Keratinocyte (primary cell): ENCODE data around the gene TBC1D7. TPM values are rescaled to one million over a fixed set of nuclear protein-coding genes. Genes with fewer than 3 reads are reported as not detected.
A peak's percentile ranks its signal among the peaks of the same experiment; 100 is the strongest.

ENCODE experiments used
- DNase-seq: peaks from one replicate; pipeline ENCODE4 v3.0.0-alpha.2; 2011; ENCODE audit warnings: low read depth, missing footprints, low spot score
- FAIRE-seq: peaks from 2 replicates; lab custom pipeline; 2011; peaks lifted over from hg19 to GRCh38; lab: Jason Lieb, UNC
- H2AFZ ChIP-seq: 2 replicates; pipeline ENCODE4 v1.6.0; 2012; ENCODE audit warnings: low read length, control low read depth, inconsistent platforms; ENCODE audit not compliant: control insufficient read depth
- H3K27ac ChIP-seq: 2 replicates; pipeline ENCODE4 v1.5.1; 2011; ENCODE audit warnings: low read length; ENCODE audit not compliant: control insufficient read depth, insufficient read depth
- H3K27me3 ChIP-seq: 3 replicates; pipeline ENCODE4 v1.6.0; 2011; ENCODE audit warnings: low read length; ENCODE audit not compliant: control insufficient read depth, insufficient read depth; ENCODE audit errors: extremely low read depth
- H3K36me3 ChIP-seq, 2 experiments: 2 replicates in 1 of 2; 3 replicates in 1 of 2; pipeline ENCODE4 v1.5.1; 2011; ENCODE audit warnings: low read length in 2 of 2, mild to moderate bottlenecking in 1 of 2; ENCODE audit not compliant: control insufficient read depth in 2 of 2, insufficient read depth in 2 of 2; ENCODE audit errors: extremely low read depth in 1 of 2
- H3K4me1 ChIP-seq: 3 replicates; pipeline ENCODE4 v1.5.1; 2011; ENCODE audit warnings: low read length; ENCODE audit not compliant: control insufficient read depth, insufficient read depth; ENCODE audit errors: extremely low read depth
- H3K4me2 ChIP-seq: 3 replicates; pipeline ENCODE4 v1.6.0; 2011; ENCODE audit warnings: low read depth, low read length; ENCODE audit not compliant: control insufficient read depth, insufficient read depth; ENCODE audit errors: extremely low read depth
- H3K4me3 ChIP-seq, 3 experiments: fragments of 200-600 bp in 1 of 3; sonication (generic) in 1 of 3; 2 replicates in 2 of 3; 3 replicates in 1 of 3; pipeline ENCODE4 v1.5.1; 2011 to 2016; ENCODE audit warnings: low read length in 3 of 3, mild to moderate bottlenecking in 3 of 3, control low read depth in 2 of 3, inconsistent platforms in 1 of 3, low read depth in 1 of 3, mixed read lengths in 1 of 3, mixed run types in 1 of 3, moderate library complexity in 1 of 3; ENCODE audit not compliant: control insufficient read depth in 2 of 3, insufficient read depth in 2 of 3; ENCODE audit errors: extremely low read depth in 1 of 3
- H3K79me2 ChIP-seq: 2 replicates; pipeline ENCODE4 v1.6.0; 2012; ENCODE audit warnings: low read length; ENCODE audit not compliant: control insufficient read depth, insufficient read depth
- H3K9ac ChIP-seq: 3 replicates; pipeline ENCODE4 v1.6.0; 2011; ENCODE audit warnings: low read length; ENCODE audit not compliant: control insufficient read depth, insufficient read depth; ENCODE audit errors: extremely low read depth
- H3K9me1 ChIP-seq: 3 replicates; pipeline ENCODE4 v1.6.0; 2011; ENCODE audit warnings: low read length; ENCODE audit not compliant: control insufficient read depth, insufficient read depth; ENCODE audit errors: extremely low read depth
- H3K9me3 ChIP-seq: 2 replicates; pipeline ENCODE4 v1.5.1; 2012; ENCODE audit warnings: low read depth, low read length; ENCODE audit not compliant: control insufficient read depth
- H4K20me1 ChIP-seq: 3 replicates; pipeline ENCODE4 v1.6.0; 2011; ENCODE audit warnings: low read length; ENCODE audit not compliant: control insufficient read depth, insufficient read depth; ENCODE audit errors: extremely low read depth
- EZH2 ChIP-seq: IDR thresholded peaks from one replicate; pipeline ENCODE4 v1.6.1; 2012; ENCODE audit warnings: inconsistent platforms, mild to moderate bottlenecking, low read length, moderate library complexity
- dilution Hi-C: fragments of 300-500 bp; cut with MboI; formaldehyde crosslinking; loops from one replicate; pipeline ENCODE4 v1.7.0; 2020; ENCODE audit warnings: low sequenced_read_pairs; ENCODE audit not compliant: extremely low pct_ligation_motif_present
- polyA plus RNA-seq, 5 experiments: library from polyadenylated mRNA; depleted of rRNA in 3 of 5; stranded (reverse) in 3 of 5; stranded (forward) in 1 of 5; unstranded in 1 of 5; fragments of >200 nt; gene quantifications; 1 replicate in 1 of 5; 2 replicates in 3 of 5; 3 replicates in 1 of 5; pipeline versions ENCODE4 v1.2.1 to v1.2.3, GENCODE V29; 2011 to 2012; ENCODE audit warnings: missing spikeins in 2 of 5, low read depth in 1 of 5, low replicate concordance in 1 of 5
- TF ChIP-seq, protein P1 (sequence below), 3 experiments: IDR thresholded peaks in 1 of 3; conservative IDR thresholded peaks in 1 of 3; optimal IDR thresholded peaks in 1 of 3; 2 replicates in 2 of 3; 3 replicates in 1 of 3; pipeline versions ENCODE3 to v1.5.1; 2011; ENCODE audit warnings: low read length in 3 of 3, mild to moderate bottlenecking in 3 of 3, moderate library complexity in 2 of 3, control low read depth in 1 of 3, inconsistent platforms in 1 of 3; ENCODE audit not compliant: insufficient read depth in 2 of 3; ENCODE audit errors: extremely low read depth in 1 of 3

Gene TBC1D7
- polyA plus RNA-seq, 1 donor (not counting 4 experiments of a cell fraction or from before 2014, with no cell fraction given) = 30.4 TPM

DNA sequence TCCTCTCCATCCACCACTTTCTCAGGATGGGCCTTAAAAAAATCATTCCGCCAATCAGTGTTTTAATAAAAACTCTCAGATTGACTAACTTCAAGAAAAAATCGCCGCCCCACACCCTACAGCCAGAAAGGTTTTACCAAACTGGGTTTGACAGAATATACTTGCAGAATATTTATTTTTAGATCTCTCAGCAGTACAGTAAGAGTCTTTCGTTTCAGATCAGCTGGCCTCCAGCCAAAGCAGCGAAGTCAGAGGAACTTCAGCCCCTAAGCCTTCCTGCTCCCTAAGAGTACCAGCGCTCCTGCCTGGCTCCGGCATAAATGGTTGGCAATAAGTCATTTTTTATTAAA lies 24.7 kb downstream of the TBC1D7 start:
- H3K27ac ChIP-seq = peak overlapping the region; percentile 71
- peaks cover 11 to 18% of the 10 kb centered on the region in 2 experiments for H3K36me3 ChIP-seq
- no peak for FAIRE-seq
- no peak for DNase-seq
- dilution Hi-C loops = no loop called here
- no peak overlapping the region for H3K9ac ChIP-seq
- no peak for TF ChIP-seq EZH2
- TF ChIP-seq, protein P1, sequence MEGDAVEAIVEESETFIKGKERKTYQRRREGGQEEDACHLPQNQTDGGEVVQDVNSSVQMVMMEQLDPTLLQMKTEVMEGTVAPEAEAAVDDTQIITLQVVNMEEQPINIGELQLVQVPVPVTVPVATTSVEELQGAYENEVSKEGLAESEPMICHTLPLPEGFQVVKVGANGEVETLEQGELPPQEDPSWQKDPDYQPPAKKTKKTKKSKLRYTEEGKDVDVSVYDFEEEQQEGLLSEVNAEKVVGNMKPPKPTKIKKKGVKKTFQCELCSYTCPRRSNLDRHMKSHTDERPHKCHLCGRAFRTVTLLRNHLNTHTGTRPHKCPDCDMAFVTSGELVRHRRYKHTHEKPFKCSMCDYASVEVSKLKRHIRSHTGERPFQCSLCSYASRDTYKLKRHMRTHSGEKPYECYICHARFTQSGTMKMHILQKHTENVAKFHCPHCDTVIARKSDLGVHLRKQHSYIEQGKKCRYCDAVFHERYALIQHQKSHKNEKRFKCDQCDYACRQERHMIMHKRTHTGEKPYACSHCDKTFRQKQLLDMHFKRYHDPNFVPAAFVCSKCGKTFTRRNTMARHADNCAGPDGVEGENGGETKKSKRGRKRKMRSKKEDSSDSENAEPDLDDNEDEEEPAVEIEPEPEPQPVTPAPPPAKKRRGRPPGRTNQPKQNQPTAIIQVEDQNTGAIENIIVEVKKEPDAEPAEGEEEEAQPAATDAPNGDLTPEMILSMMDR (optimal IDR thresholded peaks at IDR 0.05 in 1 of 3, IDR thresholded peaks at IDR 0.05 in 1 of 3, conservative IDR thresholded peaks at IDR 0.05 in 1 of 3; ENCODE audit: extremely low read depth in 1 of 3, insufficient read depth in 2 of 3, low read length in 3 of 3) = no peak
- H2AFZ ChIP-seq = no peak overlapping the region
- H3K4me1 ChIP-seq = peaks cover 12% of the 10 kb centered on the region
- H3K9me3 ChIP-seq = no peaks in the 10 kb centered on the region
- H3K79me2 ChIP-seq = no peaks in the 10 kb centered on the region
- no peaks in the 10 kb centered on the region for H3K27me3 ChIP-seq
- no peaks in the 10 kb centered on the region for H4K20me1 ChIP-seq
- H3K4me2 ChIP-seq = no peak overlapping the region
- H3K9me1 ChIP-seq = no peaks in the 10 kb centered on the region
- H3K4me3 ChIP-seq = no peak overlapping the region

DNA sequence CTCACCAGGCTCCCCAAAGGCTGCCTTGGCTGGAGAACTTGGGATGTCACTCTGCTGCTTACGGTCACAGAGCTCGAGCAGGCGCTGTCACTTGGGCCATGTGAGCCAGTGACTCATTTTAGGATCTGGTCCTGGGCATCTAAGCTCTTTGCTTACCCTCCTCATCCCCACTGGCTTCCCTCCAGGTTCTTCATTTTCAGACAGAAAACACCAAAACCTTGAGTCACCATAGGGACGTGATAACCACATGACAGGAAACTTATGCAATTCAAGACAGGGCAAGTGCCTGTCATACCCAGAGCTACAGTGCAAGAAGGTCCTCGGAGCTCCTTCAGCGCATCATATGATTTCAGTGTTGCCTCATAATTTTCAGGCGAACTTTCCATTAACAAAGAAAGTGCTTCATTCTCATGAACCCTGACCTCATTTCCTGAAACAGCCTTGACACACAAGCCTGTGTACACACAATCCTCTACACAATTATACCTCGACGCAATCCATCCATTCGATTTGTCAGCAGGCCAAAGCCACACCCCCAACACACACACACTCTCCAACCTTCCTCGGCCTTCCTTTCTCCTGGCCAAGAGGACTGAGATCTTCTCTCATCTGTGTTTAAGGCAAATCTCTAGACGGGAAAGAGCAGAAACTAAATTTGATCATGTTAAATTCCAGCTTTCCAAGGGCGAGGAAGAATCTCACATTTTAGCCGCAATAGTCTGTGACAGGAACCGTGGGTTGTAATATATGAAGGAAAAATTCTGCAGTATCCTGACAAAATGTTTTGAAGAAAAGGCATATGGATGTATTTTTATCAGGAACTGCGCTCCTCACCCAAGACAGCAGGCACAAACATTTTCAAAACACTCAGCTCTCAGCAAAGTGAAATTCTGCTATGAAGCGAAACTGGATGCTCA lies 25.3 kb downstream of the TBC1D7 start:
- H3K9ac ChIP-seq = no peak overlapping the region

More for the DNA sequence above, 25.3 kb downstream of the TBC1D7 start:
- H3K36me3 ChIP-seq = peaks cover 9 to 18% of the 10 kb centered on the region in 2 experiments
- TF ChIP-seq, protein P1 (optimal IDR thresholded peaks at IDR 0.05 in 1 of 3, IDR thresholded peaks at IDR 0.05 in 1 of 3, conservative IDR thresholded peaks at IDR 0.05 in 1 of 3; ENCODE audit: extremely low read depth in 1 of 3, insufficient read depth in 2 of 3, low read length in 3 of 3) = no peak
- TF ChIP-seq EZH2 = no peak
- H3K4me2 ChIP-seq = peak overlapping the region; percentile 48
- DNase-seq (peak; percentile 44), FAIRE-seq (no peak)
- H3K27me3 ChIP-seq = no peaks in the 10 kb centered on the region
- H3K79me2 ChIP-seq = no peaks in the 10 kb centered on the region
- H3K27ac ChIP-seq = peak overlapping the region; percentile 71
- no peaks in the 10 kb centered on the region for H3K9me1 ChIP-seq
- H3K4me3 ChIP-seq = no peak overlapping the region
- H4K20me1 ChIP-seq = no peaks in the 10 kb centered on the region
- H3K9me3 ChIP-seq = no peaks in the 10 kb centered on the region
- no peak overlapping the region for H2AFZ ChIP-seq
- dilution Hi-C loops = no loop called here
- H3K4me1 ChIP-seq = peaks cover 12% of the 10 kb centered on the region
